ENCODE results near the gene HSDL1. TPM values are rescaled to one million over a fixed set of nuclear protein-coding genes. Genes with fewer than 3 reads are reported as not detected.

Gene HSDL1
- total RNA-seq, 1 experiment from 2014 or later = 34.2 TPM

- Histone ChIP-seq H3K9me3 (ENCODE audit: control insufficient read depth, low read depth, low read length) (no peaks in the 10 kb centered on the region), H3K4me2 (ENCODE audit: insufficient read depth, insufficient read length, low read length) (no peak overlapping the region), H4K91ac (ENCODE audit: insufficient read length, low read depth, low read length) (no peak overlapping the region), H3K18ac (ENCODE audit: insufficient read length, low read depth, low read length) (no peak overlapping the region), H3K9ac (ENCODE audit: extremely low read depth, insufficient read length, low read length) (no peak overlapping the region), H3K79me2 (ENCODE audit: insufficient read depth, low read length) (peaks cover 9% of the 10 kb centered on the region; the same call in 1 of the 2 replicates), H2BK15ac (ENCODE audit: low read depth, low read length) (no peak overlapping the region), H3K56ac (ENCODE audit: insufficient read length, low read depth, low read length) (no peak overlapping the region), H3K14ac (ENCODE audit: insufficient read depth, low read length) (no peak overlapping the region), H2BK5ac (ENCODE audit: insufficient read length, low read length) (no peak overlapping the region), H3T11ph (ENCODE audit: low read length) (no peak overlapping the region), H4K20me1 (ENCODE audit: control insufficient read depth, insufficient read depth, insufficient read length) (no peaks in the 10 kb centered on the region), H2AFZ (ENCODE audit: low read length) (no peak overlapping the region), H3K79me1 (ENCODE audit: insufficient read depth, low read depth, low read length, poor library complexity, severe bottlenecking) (peaks cover 6% of the 10 kb centered on the region), H4K8ac (replicated peaks; ENCODE audit: insufficient read length, low read depth, low read length) (no peak overlapping the region), H3K27me3 (ENCODE audit: insufficient read depth, low read length) (no peaks in the 10 kb centered on the region), H2BK12ac (ENCODE audit: insufficient read length, low read depth, low read length) (no peak overlapping the region), H4K5ac (ENCODE audit: insufficient read length, low read depth, low read length) (no peak overlapping the region), H3K23me2 (ENCODE audit: insufficient read length, low read depth, low read length, poor library complexity, severe bottlenecking) (no peaks in the 10 kb centered on the region), H3K4ac (ENCODE audit: low read depth, low read length) (no peak overlapping the region), H3K23ac (ENCODE audit: insufficient read length, low read depth, low read length) (no peak overlapping the region), H3K4me1 (ENCODE audit: insufficient read depth, low read length) (no peaks in the 10 kb centered on the region), H2BK20ac (ENCODE audit: low read depth, low read length, poor library complexity, severe bottlenecking) (no peak overlapping the region), H2BK120ac (ENCODE audit: low read depth, low read length, poor library complexity, severe bottlenecking) (no peak overlapping the region), H3K27ac (ENCODE audit: insufficient read length, low read depth, low read length) (no peak overlapping the region), H2AK5ac (ENCODE audit: insufficient read length, low read length) (no peak overlapping the region)
- Mint-ChIP-seq H3K4me1 (peaks cover 5 to 6% of the 10 kb centered on the region in 2 experiments; a peak in 1 of 4 replicates), H3K27ac (no peak overlapping the region; a peak in 1 of 7 replicates), H3K36me3 (ENCODE audit: insufficient read depth in 1 of 3, low read depth in 3 of 3) (peaks cover 0 to 21% (median 0%) of the 10 kb centered on the region in 3 experiments; a peak in 4 of 7 replicates), H3K27me3 (ENCODE audit: low read depth) (no peaks in the 10 kb centered on the region), H3K4me3 (no peak overlapping the region), H3K9me3 (no peaks in the 10 kb centered on the region)
- DNase-seq = no peak
- WGBS (ENCODE audit: extremely low coverage, insufficient read length, low lambda C conversion rate) = no CpG with 5 or more reads among the region's 3 CpGs
- no peak for TF ChIP-seq CTCF (conservative IDR thresholded peaks at IDR 0.05)
Measured at GRCh38 chr16:84104231-84104630, 40.7 kb downstream of the HSDL1 start.

Measured in H9 (cell line).